ENCODE data around the gene RUNX3. TPM values are rescaled to one million over a fixed set of nuclear protein-coding genes. Genes with fewer than 3 reads are reported as not detected.

Gene RUNX3
- total and polyA plus RNA-seq, 2 donors from 2014 or later: 0.47 to 7.9 TPM

- H3K27me3 ChIP-seq (ENCODE audit: control insufficient read depth, insufficient read depth, low read length): no peaks in the 10 kb centered on the region
- H3K9me3 ChIP-seq (ENCODE audit: control insufficient read depth in 2 of 3, insufficient read depth in 1 of 3, low read length in 3 of 3): no peaks in the 10 kb centered on the region
- H3K4me3 ChIP-seq (ENCODE audit: low read length in 3 of 3): no peak overlapping the region
- TF ChIP-seq CTCF (IDR thresholded peaks at IDR 0.05; ENCODE audit: borderline replicate concordance, extremely low read depth, insufficient read depth): no peak
- DNase-seq (peak; percentile 10 to 48 (median 34)), FAIRE-seq (no peak)
- no peak overlapping the region for H3K27ac ChIP-seq (ENCODE audit: low read depth in 2 of 2, low read length in 2 of 2)
- no peaks in the 10 kb centered on the region for H3K36me3 ChIP-seq (ENCODE audit: control insufficient read depth in 2 of 3, insufficient read depth in 3 of 3, low read length in 3 of 3)
- no peaks in the 10 kb centered on the region for H3K4me1 ChIP-seq (ENCODE audit: control insufficient read depth in 2 of 3, insufficient read depth in 2 of 3, low read depth in 1 of 3, low read length in 3 of 3)
- intact Hi-C loops (cut with DNase I): no loop called here
- no peak overlapping the region for H3K9ac ChIP-seq (ENCODE audit: low read length in 3 of 3)
Observed at GRCh38 chr1:24896596-24897262, 33.3 kb downstream of the RUNX3 start.

GRCh38 chr1:24896176-24896575 lies 33.9 kb downstream of the RUNX3 start:
- H3K9me3 ChIP-seq (ENCODE audit: control insufficient read depth in 2 of 3, insufficient read depth in 1 of 3, low read length in 3 of 3): no peaks in the 10 kb centered on the region
- no peaks in the 10 kb centered on the region for H3K4me1 ChIP-seq (ENCODE audit: control insufficient read depth in 2 of 3, insufficient read depth in 2 of 3, low read depth in 1 of 3, low read length in 3 of 3)
- H3K27ac ChIP-seq (ENCODE audit: low read depth in 2 of 2, low read length in 2 of 2): no peak overlapping the region
- no peak overlapping the region for H3K9ac ChIP-seq (ENCODE audit: low read length in 3 of 3)
- H3K4me3 ChIP-seq (ENCODE audit: low read length in 3 of 3): no peak overlapping the region
- intact Hi-C loops (cut with DNase I): no loop called here
- H3K36me3 ChIP-seq (ENCODE audit: control insufficient read depth in 2 of 3, insufficient read depth in 3 of 3, low read length in 3 of 3): no peaks in the 10 kb centered on the region
- no peak for FAIRE-seq
- no peaks in the 10 kb centered on the region for H3K27me3 ChIP-seq (ENCODE audit: control insufficient read depth, insufficient read depth, low read length)
- peak in 2 of 5 donors; percentile 1 to 16 for DNase-seq
- TF ChIP-seq CTCF (IDR thresholded peaks at IDR 0.05; ENCODE audit: borderline replicate concordance, extremely low read depth, insufficient read depth): no peak

GRCh38 chr1:24895511-24895910 lies 34.6 kb downstream of the RUNX3 start:
- intact Hi-C loops (cut with DNase I): no loop called here
- Histone ChIP-seq H3K4me1 (ENCODE audit: control insufficient read depth in 2 of 3, insufficient read depth in 2 of 3, low read depth in 1 of 3, low read length in 3 of 3) (no peaks in the 10 kb centered on the region), H3K4me3 (ENCODE audit: low read length in 3 of 3) (no peak overlapping the region), H3K9ac (ENCODE audit: low read length in 3 of 3) (no peak overlapping the region), H3K27me3 (ENCODE audit: control insufficient read depth, insufficient read depth, low read length) (no peaks in the 10 kb centered on the region), H3K27ac (ENCODE audit: low read depth in 2 of 2, low read length in 2 of 2) (no peak overlapping the region), H3K9me3 (ENCODE audit: control insufficient read depth in 2 of 3, insufficient read depth in 1 of 3, low read length in 3 of 3) (no peaks in the 10 kb centered on the region), H3K36me3 (ENCODE audit: control insufficient read depth in 2 of 3, insufficient read depth in 3 of 3, low read length in 3 of 3) (no peaks in the 10 kb centered on the region)
- DNase-seq (peak in 2 of 5 donors; percentile 1 to 3), FAIRE-seq (no peak)
- TF ChIP-seq CTCF (IDR thresholded peaks at IDR 0.05; ENCODE audit: borderline replicate concordance, extremely low read depth, insufficient read depth): no peak

- intact Hi-C loops (cut with DNase I): no loop called here
- DNase-seq (no peak), FAIRE-seq (no peak)
- Histone ChIP-seq H3K27me3 (ENCODE audit: control insufficient read depth, insufficient read depth, low read length) (no peaks in the 10 kb centered on the region), H3K27ac (ENCODE audit: low read depth in 2 of 2, low read length in 2 of 2) (no peak overlapping the region), H3K4me1 (ENCODE audit: control insufficient read depth in 2 of 3, insufficient read depth in 2 of 3, low read depth in 1 of 3, low read length in 3 of 3) (no peaks in the 10 kb centered on the region), H3K9me3 (ENCODE audit: control insufficient read depth in 2 of 3, insufficient read depth in 1 of 3, low read length in 3 of 3) (no peaks in the 10 kb centered on the region), H3K9ac (ENCODE audit: low read length in 3 of 3) (no peak overlapping the region), H3K36me3 (ENCODE audit: control insufficient read depth in 2 of 3, insufficient read depth in 3 of 3, low read length in 3 of 3) (no peaks in the 10 kb centered on the region), H3K4me3 (ENCODE audit: low read length in 3 of 3) (no peak overlapping the region)
- TF ChIP-seq CTCF (IDR thresholded peaks at IDR 0.05; ENCODE audit: borderline replicate concordance, extremely low read depth, insufficient read depth): no peak
Observed at GRCh38 chr1:24894002-24894401, 36.1 kb downstream of the RUNX3 start.
